HG03095 (cell line): ENCODE measurements around the gene POLN.

ENCODE experiments used
- ATAC-seq: cut with Tn5 transposase; IDR thresholded peaks from one replicate; pipeline ENCODE4 v1.9.1; 2021; ENCODE audit warnings: moderate library complexity; ENCODE audit not compliant: unreplicated experiment

POLN gene

DNA sequence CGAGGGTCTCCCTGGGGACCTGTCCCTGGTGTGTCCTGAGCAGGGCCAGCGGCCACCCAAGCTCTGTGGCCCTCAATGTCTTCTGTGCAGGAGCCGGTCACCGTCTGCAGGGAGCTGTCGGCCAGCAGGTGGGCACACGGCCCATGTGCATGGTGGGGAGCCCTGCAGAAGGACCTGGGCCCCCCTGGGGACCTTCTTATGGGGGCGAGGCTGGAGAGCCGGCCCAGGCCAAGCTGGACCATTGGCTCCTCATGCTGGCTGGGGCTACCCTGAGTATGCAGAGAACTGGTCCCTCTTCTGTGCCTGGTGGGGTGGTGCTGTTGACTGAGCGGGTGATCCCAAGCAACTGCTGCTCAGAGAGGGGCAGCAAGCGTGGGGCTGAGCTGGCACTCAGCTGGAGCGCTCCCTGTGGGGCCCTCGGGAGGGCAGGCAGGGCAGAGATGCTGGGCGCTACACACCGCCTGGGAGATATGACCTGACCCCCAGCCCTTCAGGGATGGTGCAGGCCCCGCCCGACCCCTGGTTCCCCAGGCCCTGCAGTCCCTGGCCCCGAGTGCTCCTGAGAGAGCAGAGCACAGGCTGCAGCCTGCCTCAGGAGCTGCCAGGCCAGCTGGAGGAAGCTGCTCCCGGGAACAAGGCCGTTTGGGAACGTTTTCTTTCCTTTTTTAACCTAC, 168.0 kb downstream of the POLN start:
- ATAC-seq: no peak

DNA sequence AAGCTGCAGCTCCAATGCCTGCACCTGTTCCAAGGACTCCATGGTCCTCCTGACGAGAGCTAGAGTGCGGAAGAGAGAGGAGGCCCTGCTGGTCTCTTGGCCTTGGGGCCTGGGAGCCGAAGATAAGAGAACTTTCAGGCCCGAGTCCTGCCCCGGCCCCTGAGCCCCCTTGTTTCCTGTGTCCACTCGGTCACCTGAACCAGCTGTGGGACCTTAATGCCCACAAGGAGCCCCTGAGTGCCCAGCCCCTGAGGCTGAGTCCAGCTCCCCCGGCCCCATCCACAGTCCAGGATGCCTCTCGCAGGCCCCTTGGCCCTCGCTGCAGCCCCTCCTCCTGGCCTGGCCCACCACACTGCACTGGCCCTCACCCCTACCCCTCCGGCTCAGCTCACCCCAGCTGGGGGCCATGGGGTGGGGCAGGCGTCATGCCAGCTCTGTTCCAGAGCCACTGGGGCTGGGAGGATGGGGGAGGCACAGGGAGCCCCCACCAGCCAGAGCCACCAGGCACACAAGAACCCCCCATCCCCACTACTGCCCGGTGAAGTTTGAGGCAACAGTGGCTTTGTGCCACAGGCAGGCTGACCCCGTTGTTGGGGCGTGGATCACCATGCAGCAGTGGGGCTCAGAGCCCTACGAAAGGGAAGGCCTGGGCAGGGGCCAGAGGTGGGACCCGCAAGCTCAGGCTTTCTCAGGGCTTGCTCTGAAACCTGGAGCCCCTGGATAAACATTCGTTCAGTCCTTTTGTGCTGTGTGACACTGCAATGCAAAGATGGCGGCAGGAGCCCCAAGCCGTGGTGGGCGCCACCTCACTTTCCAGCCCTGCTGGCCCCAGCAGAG, 168.7 kb downstream of the POLN start:
- no peak for ATAC-seq

DNA sequence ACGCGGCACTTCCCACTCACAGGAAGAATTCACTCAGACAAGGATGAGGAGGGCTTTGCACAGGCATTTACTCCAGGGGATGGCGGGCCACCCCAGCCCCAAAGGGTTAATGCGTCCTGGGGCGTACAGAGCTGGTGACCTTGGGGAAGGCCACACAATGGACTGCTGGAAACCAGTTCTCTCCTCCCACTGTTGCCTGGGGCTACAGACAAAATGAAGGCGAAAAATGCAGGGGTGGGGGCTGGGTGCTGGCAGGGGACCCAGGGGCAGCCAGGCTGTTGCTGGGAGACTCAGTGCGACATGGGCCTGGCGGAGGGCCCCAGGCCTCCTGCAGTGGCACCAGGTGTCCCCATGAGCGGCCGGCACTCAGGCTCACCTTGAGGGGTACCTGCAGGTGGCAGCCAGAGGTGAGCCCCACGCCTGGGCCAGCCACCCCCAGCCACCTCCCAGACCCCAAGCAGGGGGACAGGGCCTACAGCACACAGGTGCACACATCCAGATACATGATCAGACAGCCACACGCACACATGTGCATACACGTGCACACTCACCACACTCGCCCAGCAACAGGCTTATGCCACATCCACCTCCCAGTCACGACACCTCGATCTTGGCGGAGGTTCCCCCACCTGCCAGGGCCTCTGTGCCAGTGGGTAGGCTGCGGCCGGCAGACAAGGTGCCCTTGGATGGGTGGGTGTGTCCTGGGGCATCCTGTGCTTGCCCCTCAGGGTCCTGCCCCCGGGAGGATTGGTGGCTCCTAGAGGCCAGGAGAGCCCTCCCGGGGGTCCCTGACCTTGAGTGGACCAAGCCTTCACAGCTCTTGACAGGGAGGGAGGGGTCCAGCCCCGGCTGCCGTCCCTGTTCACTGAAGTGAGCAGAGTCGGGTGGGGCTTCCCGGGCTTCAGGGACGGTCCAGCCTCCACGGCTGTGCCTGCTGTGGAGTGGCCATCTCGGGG, 169.7 kb downstream of the POLN start:
- ATAC-seq: no peak

DNA sequence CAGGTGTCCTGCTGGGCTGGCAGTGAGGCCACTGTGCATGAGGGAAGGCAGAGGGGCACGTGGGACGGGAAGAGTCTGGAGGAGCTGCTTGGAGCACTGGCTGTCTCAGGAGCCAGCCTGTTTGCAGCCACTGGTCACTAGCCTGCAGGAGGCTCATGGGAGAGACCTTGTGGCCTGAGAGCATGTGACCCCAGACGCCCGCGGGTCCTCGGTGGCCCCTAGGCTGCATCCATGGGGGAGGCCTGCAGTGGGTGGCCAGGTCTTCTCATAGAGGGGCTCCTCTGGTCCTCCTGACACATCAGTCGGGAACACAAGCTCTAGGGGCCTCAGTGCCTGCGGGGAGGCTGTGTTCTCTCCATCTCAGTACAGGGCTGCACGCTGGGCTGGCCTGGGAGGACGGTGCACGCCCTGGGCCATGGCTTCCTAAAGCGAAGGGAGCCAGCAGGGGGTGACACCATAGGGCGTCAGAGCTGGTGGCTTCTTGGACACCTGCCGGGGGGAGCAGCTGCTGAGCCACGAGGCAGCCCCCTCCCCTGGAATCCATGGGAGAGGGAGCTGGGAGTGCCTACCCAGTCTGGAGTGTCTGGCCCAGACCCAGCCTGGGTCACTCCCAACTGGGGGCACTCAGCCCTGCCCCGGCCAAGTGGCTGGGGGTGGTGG, 170.5 kb downstream of the POLN start:
- no peak for ATAC-seq

DNA sequence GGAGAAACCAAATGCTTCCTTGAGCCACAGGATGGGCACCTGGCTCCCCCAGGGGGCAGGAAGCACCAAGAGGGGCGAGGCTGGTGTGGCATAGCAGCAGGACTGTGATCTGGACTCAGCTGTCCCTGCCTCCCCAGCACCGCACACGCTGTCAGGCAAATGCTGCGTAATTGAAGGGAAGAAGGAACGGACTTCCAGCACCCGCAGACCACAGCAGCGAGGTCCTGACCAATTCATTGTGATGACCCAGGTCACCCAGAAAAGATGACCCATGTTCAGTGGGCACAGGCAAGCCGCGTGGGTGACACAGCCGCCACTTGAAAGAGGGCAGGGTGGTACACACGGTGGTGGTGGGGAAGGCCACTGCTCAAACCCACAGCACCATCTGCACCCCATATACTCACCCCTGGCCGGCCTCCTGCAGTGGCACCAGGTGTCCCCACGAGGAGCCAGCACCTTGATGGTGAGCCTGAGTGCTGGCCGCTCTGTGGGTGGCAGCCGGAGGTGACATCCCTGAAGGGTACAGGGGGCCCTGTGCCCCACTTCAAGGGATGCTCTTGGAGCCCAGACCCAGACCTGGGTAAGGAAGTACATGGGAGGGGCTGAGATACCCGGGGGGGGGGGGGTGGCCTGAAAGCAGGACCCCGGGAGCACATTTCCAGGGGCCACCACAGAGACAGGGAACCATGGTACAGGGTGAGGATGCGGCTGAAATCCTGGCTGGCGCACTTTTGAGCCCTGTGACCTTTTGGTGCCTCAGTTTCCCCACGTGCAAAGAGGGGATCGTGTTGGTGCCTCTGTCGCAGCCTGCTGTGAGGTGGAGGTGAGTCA, 171.3 kb downstream of the POLN start:
- no peak for ATAC-seq

DNA sequence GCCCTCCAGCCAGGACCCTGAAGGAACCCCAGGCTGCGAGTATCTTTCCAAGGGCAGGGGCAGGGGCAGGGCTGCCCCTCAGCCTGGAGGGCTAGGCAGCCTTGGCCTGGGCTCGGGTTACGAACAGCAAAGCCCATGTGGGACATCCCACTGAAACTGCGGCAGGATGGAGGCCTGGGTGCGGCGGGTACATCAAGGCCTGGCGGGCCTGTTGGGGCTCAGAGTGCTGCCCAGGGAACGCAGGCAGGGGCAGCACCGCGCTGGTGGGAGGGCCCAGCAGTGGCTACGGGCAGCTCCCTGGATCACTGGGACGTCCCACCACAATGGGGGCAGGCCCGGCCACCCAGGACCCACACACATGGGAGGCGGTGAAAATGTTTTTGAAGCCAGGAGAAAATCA, 171.9 kb downstream of the POLN start:
- ATAC-seq: no peak

DNA sequence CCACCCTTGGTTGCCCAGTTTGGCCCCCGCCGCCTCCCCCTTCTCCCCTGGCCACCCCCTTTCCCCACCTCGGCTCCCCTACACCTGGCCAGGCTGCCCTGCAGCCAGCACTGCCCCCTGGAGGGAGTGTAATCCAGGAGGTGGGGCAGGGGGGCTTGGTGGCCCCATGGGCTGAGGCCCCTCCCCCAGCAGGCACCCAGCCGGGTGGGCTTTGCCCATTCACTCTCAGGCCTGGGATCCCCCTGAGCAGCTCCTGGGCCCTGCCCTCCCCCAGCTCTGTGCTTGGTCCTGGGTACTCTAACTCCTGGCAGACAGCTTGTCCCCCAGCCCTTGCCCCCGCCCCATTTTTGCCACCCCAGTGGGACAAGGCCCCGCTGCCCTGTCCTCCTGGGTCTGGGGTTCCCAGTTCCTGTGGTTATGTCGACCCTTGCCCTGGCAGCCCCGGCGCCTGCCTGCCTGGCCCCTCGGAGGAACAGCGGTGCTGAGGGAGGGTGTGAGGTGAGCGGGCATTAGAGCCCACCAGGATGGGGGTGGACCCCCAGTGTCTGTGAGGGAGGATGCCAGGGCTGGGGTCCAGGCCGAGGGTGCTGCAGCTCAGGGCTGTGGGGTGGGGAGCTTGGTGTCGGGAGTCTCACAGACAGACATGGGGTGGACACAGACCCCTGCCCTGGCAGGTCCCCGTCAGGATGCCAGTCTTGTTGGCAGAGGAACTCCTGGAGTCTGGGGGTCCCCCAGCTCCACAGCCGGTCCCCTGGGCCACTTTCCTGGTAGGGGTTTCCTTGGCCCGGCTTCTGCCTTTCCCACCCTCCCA, 172.6 kb downstream of the POLN start:
- no peak for ATAC-seq

DNA sequence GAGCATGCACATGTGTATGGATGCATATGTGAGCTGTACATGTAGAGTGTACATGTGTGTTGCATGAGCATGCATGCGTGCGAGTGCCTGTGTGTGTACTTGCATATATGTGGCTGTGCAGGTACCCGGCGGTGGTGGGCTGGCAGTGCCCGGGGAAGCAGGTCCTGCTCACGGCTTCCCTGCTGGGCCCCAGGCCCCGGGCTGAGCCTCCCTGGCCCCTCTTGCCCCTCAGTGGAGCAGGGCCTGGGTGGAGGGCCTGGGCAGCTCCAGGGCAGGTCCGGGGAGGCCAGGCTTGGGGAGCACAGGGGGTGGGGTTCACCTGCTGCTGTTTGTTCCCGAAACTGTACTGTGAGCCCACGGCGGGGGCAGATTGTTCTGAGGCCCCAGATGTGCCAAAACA, 173.4 kb downstream of the POLN start:
- no peak for ATAC-seq

DNA sequence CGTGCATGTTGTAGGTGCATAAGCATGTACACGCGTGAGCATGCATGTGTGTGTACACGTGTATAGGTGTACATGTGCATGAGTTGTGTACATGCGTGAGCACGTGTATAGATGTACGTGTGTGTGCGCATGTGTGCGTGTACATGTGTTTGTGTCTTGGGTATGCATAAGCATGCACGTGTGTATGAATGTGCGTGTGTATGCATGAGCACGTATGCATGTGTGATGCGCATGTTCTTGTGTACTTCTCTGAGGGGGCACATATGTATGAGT, 173.8 kb downstream of the POLN start:
- no peak for ATAC-seq

DNA sequence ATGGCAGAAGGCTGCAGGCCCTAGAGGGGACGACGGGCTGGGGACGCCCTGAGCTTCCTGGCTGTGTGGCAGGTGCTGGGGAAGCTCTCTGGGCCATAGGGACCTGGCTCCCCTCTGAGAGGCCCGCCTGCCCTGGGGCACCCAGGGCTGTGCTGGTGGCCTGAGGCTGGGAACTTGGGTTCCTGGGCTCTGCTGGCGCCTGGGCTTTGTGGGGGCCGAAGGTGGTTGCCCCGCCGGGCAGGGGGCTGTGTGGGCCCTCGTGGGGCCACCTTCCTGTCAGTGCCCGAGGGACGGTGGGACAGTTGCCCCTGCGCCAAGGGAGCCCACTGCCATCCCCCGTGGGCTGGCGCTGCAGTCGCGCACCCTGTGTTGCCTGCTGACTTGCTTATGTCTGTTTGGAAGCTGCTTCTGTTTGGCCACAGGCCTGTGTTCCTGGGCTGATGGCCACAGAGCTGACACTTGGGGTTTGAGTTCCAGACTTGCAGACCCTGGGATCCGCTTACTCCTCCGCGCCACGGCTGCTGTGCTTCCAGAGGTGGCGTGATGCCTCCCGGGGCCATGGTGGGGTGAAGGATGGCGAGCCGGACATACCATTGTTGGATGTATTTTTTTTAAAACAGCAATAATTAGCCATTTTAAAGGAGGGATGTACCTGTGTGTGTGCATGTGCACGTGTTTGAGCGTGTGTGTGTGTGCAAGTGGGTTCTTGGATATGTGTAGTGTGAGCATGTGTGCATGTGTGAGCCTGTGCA, 174.3 kb downstream of the POLN start:
- no peak for ATAC-seq

DNA sequence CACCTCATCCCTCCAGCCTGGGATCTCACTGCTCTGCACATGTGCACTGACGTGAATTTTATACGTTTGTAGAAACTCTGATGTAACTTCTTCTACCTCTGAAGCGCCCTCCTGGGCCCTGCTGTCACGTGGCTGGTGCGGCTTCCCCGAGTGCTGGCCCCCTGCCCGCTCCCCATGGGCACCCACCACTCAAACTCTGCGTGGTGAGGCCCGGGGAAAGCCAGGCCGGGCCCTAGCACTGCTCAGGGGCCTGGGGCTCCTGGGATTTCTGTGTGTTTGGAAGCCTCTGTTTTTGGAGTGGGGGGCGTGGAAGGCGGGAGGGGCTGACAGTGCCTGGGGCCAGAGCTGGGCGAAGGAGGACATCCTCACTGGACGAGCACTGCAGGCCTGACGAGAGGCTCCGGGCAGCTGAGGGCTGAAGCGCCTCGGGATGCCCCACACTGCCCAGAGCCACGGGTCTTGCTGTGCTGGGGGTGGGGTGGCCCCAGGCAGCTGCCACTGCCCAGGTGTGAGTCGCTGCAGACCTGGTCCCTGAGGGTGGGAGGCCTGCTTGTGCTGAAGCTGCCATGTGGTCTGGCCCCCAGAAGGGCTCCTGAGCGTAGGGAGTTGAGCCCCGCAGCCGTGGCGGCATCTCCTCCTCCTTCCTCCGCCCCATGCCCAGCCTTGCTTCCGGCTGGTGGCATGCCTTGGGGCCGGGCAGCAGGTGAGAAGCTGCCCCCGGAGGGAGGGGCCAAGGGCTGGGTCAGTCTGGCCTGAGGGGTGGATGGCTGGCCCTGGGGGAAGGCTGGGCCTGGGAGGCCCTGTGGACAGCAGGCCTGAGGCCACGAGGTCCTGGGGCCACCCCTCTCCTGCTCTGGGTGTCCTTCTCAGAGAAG, 175.1 kb downstream of the POLN start:
- ATAC-seq: no peak

DNA sequence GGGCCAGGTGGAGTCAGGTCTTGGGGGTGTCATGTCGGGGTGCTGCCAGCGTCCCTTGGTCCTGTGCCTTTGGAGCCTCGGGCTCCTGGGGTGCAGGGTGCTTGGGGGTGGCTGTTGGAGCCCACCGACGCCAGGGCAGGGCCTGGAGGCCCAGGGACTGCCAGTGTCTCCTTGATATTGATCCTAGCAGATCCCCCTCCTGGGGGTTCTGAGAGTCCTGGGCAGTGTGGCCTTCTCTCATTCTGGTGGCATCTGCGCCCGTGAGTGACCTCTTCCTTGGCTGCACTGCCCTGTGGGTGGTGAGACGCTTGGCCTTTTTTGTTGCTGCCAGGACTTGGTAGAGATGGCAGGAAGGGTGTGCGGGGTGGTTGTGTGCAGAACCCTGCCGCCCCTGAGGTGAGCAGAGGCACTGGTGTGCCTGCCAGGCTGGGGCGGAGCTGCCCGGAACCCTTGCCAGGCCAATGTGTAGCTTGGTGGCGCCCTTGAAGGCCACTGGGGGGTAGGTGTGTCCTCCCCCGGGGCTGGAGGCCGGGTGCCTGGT, 175.8 kb downstream of the POLN start:
- ATAC-seq: no peak

DNA sequence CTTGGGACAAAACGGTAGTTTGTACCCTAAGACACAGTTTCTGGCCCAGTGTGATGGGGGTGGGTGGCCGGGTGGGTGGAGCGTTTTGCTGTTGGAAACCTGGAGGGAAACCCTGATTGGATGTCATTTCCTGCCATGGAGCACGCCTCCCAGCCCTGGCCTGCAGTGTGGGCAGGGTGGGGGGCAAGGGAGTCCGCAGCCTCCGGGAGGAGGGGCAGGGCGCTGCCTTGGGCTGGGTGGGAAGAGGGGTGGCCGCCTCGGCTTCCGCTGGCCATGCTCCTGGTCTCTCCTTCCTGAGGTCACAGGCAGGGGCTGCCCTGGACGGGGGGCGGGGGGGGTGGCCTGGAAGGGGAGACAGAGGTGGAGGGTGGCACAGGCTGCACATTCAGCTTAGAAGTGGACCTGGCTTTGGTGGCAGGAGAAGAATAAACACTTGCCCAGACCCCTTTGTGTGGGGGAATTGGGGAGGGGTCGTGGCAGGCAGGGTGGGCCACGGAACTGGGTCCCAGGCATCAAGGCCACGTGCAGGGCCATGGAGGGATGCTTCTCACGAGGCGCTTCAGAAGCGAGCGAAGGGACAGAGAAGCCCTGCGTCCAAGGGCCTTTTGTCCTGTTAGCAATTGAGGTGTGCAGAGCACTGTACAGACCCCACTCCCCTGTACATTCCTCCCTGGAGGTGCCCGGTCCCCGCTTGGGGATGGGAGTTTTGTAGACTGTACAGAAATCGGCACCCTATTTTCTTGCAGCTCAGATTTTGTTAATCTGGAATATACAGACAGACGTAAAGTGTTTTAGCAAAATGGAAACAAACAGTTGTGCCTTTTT, 176.6 kb downstream of the POLN start:
- no peak for ATAC-seq

DNA sequence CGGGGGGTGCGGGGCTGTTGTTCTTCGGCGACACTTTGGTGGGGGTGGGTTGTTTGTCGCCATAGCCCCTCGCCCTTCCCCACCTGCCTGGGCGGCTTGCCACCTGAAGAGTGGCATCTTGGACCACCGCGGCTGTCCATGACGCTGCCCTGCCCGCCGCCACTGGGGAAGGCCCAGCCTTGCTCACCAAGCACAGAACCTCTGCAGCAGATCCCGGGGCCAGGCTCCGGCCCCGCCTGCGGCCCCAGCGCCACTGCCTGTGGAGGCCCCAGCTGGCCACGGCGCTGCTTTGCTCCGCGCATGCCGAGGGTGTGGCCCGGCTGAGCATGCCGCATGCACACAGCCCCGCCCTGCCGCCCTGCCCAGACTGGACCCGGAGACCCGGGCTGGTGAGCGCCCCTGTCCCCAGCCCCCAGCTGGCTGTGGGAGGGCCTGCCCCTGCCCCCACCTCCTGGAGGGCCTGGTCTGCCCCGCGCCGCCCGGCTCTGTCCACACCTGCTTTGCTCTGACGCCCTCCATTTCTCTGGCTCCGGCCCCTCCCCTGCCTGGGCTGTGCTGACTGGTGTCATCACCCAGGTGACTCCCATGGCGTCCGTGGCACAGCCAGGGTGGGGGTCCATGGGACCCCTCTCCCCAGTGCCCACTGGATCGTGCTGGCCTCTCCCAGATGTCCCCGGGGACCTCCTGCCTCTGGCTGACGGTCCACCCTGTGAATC, 177.5 kb downstream of the POLN start:
- ATAC-seq: no peak

DNA sequence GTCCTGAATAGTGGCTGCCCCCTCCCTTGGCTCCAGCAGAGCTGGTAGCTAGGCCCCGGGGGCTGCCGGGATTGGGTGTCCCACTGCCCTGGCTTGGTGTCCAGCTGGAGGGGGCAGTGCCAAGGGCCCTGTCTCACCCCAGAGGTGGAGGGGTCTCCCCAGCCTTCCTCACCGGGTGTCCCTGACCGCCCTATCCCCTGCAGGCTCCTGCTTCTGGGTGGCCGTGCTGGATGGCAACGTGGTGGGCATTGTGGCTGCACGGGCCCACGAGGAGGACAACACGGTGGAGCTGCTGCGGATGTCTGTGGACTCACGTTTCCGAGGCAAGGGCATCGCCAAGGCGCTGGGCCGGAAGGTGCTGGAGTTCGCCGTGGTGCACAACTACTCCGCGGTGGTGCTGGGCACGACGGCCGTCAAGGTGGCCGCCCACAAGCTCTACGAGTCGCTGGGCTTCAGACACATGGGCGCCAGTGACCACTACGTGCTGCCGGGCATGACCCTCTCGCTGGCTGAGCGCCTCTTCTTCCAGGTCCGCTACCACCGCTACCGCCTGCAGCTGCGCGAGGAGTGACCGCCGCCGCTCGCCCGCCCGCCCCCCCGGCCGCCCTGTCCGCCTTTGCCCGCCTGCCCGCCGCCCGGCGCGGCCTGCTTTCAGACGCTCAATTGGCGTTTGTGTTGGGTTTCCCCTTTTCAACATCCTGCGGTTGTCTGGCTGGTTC, 178.2 kb downstream of the POLN start:
- no peak for ATAC-seq
